Cardiac fibroblast (primary cell): ENCODE results near the gene JPH2.

Experiments used
- DNase-seq, 2 donors: peaks; one replicate each; pipeline versions ENCODE4 v3.0.0 to v3.0.0-alpha.2; 2010; ENCODE audit warnings: low read depth in 2 of 2
- H3K4me3 ChIP-seq, 2 donors: replicated peaks in 1 of 2; 1 replicate in 1 of 2; 2 replicates in 1 of 2; pipeline ENCODE4 v1.5.1; 2011; ENCODE audit warnings: low read depth in 2 of 2, low read length in 2 of 2, mild to moderate bottlenecking in 2 of 2, moderate library complexity in 1 of 2
- TF ChIP-seq, protein P1 (sequence below): IDR thresholded peaks from one replicate; pipeline ENCODE4 v1.5.1; 2011; ENCODE audit warnings: low read depth, mild to moderate bottlenecking, low read length, inconsistent platforms

The JPH2 gene

DNA sequence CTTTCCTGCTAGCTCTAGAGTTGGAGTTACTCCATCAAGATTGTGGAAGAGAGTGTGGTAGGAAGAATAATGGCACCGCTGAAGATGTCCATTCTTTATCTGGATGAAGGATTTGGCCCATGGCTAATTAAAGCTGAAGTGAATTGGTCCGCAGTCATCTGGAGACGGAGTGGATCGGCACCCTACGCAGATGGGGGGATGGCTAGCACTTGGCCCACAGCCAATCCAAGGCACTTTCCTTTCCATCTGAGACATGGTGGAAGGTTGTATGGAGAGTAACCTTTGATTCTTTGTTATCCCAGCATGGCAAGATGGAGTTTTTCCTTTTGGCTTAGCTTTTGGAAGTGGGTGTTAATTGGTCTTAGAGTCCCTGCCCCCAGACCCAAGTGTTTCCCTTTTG lies 88.3 kb downstream of the JPH2 start:
- TF ChIP-seq, protein P1, sequence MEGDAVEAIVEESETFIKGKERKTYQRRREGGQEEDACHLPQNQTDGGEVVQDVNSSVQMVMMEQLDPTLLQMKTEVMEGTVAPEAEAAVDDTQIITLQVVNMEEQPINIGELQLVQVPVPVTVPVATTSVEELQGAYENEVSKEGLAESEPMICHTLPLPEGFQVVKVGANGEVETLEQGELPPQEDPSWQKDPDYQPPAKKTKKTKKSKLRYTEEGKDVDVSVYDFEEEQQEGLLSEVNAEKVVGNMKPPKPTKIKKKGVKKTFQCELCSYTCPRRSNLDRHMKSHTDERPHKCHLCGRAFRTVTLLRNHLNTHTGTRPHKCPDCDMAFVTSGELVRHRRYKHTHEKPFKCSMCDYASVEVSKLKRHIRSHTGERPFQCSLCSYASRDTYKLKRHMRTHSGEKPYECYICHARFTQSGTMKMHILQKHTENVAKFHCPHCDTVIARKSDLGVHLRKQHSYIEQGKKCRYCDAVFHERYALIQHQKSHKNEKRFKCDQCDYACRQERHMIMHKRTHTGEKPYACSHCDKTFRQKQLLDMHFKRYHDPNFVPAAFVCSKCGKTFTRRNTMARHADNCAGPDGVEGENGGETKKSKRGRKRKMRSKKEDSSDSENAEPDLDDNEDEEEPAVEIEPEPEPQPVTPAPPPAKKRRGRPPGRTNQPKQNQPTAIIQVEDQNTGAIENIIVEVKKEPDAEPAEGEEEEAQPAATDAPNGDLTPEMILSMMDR: no peak
- no peak for DNase-seq
- no peak overlapping the region for H3K4me3 ChIP-seq

DNA sequence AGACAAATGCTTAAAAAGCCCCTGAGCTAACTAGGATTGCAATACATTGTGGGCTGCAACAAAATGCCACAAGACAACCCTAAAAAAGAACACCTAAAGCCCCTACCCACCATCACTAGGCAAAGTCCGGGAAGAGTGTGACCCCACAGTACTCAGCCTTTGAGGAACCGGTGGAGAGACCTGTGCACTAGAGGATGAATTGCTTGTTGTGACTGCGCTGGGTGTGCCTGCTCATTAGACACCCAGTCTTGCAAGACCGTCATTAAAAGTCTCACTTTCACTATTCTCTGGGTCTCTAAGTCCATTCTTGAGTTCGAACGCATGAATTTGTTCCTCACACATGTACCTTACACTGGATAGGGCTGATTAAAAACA lies 88.7 kb downstream of the JPH2 start:
- DNase-seq: no peak
- TF ChIP-seq, protein P1: no peak
- H3K4me3 ChIP-seq: no peak overlapping the region

DNA sequence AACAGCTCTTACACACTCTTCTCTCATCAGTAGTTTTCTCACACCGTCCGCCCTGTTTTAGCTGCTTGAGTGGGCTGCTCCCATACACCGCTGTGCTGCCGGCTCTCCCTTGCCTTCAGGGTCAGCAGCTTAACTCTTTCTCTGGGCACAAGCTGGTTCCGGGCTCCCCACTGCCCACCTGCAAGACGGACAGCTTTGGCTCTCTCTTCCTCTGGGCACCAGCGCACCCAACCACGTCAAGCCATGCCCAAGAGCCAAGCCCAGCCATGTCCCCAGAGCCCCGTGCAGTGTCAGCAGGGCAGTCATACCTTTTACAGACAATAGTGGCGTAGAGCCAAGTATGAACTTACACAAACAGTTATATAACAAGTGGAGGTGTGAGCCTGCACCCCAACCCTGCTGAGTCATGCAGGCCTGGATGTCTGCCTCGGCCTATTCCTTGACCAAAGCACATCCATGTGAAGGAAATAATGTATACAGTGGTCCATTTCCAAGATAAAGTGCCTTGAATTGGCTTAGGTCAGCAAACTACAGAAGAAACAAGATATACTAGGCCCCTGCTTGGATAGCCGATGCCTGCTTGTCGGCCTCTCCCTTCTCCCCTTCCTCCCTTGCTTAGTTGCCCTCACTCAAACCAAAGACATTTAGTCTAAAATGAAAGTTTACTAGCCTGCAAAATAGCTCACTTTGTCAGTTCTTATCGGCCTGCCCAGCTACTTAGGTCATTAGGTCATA lies 89.3 kb downstream of the JPH2 start:
- no peak overlapping the region for H3K4me3 ChIP-seq
- peak; percentile 29 to 44 for DNase-seq
- TF ChIP-seq, protein P1: no peak

DNA sequence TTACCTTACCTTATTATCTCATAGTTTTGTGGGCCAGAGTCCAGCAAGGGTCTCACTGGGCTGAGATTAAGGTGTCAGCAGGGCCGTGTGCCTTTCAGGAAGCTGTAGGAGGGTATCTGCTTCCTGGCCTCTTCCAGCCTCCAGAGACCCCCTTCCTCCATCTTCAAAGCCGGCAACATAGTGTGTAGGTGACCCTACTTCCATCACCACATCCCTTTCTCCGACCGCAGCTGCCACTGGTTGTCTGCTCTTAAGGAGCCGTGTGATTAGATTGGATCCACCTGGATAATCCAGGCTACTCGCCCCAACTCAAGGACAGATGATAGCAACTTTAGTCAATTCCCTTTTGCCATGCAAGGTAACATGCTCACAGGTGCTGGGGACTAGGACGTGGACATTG lies 91.2 kb downstream of the JPH2 start:
- no peak overlapping the region for H3K4me3 ChIP-seq
- DNase-seq: no peak
- TF ChIP-seq, protein P1: no peak

DNA sequence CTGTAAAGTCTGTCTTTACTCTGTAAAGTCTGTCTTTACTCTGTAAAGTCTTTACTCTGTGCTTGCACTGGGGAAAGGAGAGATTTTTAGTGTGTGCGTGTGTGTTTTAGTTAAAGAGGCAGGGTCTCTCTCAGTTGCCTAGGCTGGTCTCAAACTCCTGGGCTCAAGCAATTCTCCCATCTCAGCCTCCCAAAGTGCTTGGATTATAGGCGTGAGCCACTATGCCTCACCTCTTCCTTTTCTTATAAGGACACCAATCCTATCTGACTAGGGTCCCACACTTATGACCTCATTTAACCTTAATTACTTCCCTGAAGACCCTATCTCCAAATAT lies 93.8 kb downstream of the JPH2 start:
- H3K4me3 ChIP-seq: no peak overlapping the region
- TF ChIP-seq, protein P1: no peak
- DNase-seq: no peak

DNA sequence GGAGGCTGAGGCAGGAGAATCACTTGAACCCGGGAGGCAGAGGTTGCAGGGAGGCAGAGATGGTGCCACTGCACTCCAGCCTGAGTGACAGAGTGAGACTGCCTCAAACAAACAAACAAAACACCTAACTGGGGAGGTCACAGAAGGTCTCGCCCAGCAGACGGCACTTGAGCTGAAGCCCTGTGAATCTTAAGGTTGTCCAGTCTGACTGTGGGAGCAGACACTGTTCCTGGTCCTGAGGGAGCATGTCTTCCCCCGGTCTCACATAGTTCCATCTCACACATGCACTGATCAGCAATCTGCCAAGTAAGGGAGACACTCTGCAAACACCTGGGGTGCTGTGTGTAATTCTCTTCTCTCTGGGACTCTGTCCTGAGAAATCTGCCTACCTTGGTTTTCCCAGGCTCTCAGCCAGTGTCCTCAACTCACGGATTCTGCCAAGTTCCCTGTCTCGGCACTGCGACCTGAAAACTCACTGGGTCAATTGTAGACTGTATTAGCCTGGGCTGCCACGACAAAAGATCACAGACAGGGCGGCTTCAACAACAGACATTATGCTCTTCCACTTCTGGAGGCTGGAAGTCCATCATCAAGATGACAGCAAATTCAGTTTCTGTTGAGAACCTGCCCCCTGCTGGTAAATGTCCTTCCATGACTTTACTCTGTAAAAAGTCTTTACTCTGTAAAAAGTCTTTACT lies 94.3 kb downstream of the JPH2 start:
- peak; percentile 67 to 79 for DNase-seq
- TF ChIP-seq, protein P1: peak; percentile 53
- no peak overlapping the region for H3K4me3 ChIP-seq

DNA sequence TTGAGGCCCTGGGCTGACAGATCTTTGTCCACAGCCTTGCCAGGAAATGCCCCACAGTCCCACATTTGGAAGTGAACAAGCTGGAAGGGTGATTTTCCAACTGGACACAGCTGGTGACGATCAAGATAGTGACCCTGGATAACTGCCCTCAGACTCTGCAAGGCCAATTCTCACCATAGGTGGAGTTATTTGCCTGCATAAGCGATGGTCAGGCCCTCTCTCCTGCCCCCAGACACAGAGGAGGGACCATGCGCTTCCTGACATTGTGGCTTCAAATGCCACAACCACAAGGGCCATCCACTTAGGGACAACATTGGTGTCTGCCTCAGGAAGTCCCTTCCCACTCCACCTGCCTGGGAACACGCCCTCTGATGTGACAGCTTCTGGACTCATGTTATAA lies 96.0 kb downstream of the JPH2 start:
- no peak overlapping the region for H3K4me3 ChIP-seq
- DNase-seq: no peak
- TF ChIP-seq, protein P1: no peak
